Fibroblast of skin of left quadriceps (primary cell): Measurements from ENCODE around the gene C19orf38.
"Not testable (repeated sequence)": the region's sequence is repeated elsewhere in the genome, so short reads cannot be mapped to it uniquely, and the experiment has no call there.

ENCODE experiments used
- DNase-seq, 2 experiments: peaks; one replicate each; pipeline ENCODE4 v3.0.0-alpha.2; 2013; ENCODE audit warnings: low read depth in 2 of 2

C19orf38 gene

DNA sequence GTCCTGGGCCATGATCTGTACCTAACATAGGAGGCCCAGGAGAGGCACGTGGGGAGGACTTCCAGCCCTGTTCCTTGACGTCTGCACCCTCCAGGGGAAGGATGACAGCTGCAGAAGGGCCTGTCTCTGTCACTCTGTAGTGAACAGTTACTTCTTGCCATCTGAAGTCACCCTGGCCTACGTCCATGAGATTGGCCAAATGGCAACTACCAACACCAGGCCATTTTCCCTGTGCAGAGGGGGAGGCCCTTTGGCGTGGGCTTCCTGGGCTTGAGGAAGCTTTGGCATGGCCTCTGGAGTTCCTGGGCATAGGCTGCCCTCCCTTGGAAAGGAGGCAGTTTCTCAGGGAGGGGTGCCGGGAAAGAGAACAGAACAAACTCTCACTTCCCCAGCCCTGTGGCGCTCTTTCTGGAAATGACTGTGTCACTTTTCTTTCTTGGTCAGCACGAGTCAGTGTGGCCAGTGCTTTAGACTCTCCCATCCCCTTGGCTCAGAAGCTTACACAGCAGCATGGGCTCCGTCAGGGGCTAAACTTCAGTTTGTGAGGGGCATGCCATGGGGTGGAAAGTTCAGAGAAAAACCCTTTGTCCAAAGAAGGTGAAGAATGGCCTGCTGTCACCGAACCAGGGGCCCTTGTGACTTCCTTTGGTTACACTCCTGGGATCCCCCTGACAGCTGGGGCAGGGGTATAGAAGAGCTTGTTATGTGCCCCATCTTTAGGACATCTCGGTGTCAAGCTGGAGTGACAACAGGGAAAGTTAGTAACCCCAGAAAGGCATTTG, 28.4 kb downstream of the C19orf38 start:
- no peak for DNase-seq

DNA sequence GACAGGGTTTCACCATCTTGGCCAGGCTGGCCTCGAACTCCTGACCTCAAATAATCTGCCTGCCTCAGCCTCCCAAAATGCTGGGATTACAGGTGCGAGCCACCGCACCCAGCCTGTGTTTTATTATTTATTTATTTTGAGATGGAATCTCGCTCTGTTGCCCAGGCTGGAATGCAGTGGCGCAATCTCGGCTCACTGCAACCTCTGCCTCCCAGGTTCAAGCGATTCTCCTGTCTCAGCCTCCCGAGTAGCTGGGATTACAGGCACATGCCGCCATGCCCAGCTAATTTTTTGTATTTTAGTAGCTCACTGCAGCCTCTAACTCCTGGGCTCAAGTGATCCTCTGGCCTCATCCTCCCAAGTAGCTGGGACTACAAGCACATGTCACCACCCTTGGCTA, 29.4 kb downstream of the C19orf38 start:
- DNase-seq, result not testable (repeated sequence)

DNA sequence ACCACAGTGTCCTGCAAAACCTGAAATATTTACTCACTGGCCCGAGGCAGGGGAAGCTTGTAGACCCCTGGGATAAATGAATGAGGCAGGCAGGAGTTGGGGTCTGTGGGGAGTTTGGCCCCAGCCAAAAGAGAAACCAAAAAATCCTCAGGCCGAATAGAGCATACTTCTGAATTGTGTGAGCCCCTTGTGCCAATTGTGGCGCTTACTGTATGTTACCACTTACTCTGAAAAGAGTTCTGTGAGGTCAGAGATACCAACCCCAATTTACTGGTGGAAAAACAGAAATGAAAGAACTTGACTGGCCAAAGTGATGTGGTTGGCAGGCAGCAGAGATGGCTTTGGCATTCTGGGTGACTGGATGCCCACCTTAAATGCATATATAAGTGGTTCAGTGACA, 30.0 kb downstream of the C19orf38 start:
- no peak for DNase-seq

DNA sequence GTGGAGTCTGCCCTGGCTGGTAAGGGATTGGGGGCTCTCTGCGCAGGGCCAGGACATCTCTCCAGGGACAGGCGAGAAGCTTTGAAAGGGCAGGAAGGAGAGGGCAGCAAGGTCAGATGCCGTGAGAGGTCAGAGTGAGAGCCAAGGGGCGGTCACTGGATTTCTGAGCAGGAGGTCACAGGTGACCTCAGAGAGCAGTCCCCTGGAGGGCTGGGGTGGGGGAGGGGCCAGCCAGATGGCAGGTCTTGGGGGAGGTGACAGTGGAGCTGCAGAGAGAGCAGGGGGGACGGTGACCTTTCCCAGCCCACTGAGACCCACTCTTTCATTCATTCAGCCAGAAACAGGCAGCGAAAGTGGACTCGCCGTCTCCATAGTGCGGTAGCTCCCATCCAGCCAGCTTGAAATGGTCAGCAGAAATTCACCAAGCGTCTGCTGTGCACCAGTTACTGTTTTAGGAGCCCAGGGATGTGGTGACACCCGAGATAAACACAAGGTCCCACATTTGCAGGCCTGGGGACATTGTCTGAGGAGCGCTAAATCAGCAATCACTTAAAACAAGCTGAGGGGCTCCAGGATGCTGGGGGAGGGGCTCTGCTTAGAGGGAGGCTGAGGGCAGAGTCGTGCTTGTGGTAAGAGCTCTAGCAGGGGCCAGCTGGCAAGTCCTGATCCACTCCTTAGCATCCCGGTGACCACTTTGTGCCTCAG, 33.3 kb downstream of the C19orf38 start:
- no peak for DNase-seq

DNA sequence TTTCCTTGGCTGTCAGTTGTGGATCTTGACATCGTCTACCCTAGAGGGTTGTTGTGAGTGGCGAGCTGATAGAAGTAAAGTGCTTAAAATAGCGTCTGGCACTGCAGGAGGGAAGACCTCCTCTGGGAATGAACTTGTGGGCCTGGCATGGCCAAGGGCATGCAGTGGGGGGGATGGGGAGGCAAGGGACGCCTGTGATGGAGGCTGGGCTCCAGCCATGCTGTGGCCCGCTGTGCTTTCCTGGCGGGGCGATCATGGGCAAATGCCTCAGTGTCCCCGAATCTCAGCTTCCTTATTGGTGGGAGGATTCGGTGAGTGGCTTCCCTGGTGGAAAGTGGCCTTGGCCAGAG, 33.9 kb downstream of the C19orf38 start:
- no peak for DNase-seq

DNA sequence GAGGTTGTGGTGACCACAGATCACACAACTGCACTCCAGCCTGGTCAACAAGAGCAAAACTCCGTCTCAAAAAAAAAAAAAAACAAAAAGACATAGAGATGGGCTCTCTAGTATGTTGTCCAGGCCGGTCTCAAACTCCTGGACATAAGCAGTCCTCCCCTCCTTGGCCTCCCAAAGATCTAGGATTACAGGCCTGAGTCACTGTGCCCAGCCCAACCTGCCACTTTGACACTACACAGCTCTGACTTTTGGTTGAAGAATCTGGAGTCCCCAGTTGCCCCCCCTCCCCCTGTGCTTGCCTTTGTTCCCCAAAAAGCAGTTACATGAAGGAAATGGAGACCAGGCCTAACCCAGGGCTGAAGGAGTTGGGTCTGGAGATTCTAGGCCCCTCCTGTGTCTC, 36.1 kb downstream of the C19orf38 start:
- peak in 1 of 2 experiments; percentile 16 for DNase-seq

DNA sequence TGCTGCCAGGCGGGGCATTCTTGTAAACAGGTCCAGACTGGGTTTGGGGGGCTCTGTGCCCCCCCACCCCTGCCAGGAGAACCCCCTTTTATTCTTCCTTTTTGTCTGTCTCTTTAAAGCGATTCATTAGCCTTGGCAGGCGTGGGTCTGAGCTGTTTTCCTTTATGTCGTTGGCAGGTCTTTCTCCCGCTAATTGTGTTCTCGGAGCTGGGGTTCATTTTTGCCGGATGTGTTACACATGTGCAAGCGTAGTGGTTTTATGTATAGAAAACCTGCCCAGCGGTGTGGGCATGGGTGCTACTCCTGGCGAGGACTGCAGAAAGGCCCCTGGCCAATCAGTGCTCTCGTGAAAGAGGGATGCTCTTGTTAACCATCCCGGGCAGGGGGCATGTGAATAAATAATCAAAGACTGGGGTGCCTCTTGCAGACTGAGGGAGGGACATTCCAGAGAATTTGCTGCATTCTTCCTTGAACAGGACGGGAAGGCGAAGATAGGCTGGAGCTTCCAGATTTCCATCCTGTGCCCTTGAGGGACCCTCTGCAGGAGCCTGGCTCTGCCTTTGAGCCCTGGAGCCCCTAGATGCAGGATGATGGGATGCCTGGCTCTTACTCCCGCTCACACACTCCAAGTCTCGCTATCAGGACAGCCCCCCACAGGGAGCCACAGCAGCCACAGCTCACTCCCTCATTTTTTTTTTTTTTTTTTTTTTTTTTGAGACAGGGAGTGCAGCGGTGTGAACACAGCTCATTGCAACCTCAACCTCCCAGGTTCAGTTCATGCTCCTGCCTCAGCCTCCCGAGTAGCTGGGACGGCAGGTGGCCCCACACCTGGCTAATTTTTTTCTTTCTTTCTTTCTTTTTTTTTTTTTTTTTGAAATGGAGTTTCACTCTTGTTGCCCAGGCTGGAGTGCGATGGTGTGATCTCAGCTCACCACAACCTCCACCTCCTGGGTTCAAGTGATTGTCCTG, 37.3 kb downstream of the C19orf38 start:
- DNase-seq, result no peak

DNA sequence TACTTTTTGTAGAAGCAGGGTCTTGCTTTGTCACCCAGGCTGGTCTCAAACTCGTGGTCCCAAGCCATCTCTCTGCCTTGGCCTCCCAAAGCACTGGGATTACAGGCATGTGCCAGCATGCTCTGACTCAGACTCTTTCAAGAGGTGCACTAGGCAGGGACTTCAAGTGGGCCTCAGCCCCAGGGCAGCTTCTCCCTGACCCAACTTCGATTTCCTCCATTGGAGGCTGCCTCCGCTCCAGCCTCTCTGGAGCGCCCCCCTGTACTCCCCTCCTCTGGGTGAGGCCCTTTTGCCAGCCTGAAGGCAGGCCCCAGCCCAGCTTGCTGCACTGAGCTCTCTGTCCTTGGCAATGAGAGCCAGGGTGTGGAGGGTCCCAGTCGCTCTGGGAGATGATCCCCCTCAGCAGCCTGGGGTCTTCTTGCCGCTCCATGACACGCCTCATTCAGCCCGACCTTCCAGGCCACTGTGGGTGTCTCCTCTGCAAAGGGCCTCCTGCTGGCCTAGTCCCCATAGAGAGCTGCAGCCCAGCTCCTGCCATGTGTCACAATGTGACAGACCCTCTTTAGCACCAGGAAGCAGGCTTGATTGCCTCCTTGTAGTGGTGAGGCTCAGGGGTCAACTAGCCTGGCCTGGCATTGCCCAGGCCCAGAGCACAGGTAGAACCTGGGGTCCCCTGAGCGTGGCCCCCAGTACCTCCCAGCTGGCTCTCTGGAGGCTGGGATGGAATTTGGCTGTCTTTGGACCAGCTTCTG, 39.6 kb downstream of the C19orf38 start:
- DNase-seq, result no peak

DNA sequence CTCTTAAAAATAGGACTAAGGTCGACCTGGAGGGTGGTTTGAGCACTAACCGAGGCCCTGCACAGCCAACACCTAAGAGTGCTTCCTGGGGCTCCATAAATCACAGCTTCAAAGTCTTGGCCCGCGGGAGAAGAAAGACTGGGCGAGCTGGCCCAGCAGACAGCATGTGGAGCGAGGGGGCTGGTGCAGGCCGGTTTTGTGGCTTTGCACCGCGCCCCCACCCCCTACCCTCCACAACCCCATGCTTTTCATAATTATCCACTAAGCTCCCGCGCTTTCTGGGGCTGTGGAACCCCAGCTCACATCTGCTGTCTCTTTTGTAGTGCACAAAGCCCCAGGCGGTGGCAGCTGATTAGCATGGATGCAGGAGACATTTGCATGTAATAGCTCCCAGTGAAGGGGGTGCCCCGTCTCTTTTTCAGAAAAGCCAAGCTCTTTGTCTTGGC, 40.2 kb downstream of the C19orf38 start:
- no peak for DNase-seq

DNA sequence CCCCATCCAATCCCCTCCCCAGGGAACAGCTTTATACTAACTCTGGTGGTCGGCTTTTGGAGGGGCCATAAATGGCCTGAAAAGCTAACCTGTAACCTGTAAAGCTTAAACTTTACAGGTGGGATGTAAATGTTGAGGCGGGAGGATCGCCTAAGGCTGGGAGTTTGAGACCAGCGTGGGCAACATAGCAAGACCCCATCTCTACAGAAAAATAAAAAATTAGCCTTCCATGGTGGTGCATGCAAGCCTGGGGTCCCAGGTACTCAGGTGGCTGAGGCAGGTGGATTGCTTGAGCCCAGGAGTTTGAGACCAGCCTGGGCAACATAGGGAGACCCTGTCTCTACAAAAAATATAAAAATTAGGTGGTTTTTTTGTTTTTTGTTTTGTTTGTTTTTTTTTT, 41.7 kb downstream of the C19orf38 start:
- DNase-seq, result no peak

DNA sequence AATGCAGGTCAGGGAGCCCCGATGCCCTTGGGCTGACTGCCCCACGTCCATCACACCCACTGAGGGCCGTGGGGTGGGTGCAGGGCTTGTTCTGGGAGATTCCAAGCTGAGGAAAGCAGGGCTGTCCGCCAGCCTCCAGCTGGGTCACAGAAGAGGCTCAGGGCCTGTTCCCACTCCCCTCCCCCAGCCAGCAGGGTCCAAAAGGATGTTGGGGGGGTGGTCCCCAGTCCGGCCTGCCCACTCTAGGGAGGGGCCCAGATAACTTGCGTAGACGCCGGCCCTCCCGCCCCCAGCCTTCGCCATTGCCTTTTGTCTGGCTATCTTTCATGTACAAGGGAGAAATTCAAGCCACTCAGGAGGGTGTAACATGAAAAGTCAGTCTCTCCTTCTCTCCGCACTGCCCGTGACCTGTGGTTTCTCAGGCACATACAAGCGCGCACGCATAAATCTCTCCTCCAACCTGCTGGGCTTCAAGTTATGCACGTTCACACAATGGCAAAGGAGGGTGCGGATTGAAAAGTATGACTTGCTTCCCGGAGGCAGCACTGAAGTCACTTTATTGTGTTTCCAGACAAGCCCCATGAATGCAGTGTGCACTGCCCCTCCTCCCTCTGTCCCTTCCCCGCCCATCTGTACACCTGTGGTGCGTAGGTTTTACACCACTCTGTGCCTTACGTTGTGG, 43.3 kb downstream of the C19orf38 start:
- DNase-seq, result no peak

DNA sequence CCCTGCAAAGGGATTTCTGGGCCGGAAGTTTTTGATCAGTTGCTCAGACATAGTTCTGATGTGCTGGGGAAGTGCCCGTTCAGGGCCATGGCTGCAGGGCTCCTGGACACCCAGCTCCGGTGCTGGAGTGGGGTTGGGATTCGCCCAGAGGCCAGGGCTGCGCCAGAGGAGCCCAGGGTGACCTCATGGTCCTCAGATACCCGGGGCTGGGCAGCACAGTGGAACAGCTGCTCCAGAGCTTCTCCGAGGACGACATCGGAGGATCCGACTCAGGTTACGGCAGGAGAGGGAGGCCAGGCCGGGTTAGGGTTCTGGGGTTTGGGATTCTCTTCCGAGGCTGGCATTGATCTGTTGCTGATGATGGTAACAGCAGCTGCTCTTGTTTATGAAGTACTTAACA, 44.0 kb downstream of the C19orf38 start:
- DNase-seq, result no peak

DNA sequence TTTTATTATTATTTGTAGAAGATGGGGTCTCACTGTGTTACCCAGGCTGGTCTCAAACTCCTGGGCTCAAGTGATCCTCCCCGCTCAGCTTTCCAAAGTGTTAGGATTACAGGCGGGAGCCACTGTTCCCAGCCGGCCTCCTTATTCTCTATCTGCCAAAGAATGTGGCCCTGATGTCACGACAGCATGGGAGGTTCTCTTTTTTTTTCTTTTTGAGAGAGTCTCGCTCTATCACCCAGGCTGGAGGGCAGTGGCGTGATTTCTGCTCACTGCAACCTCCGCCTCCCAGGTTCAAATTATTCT, 46.6 kb downstream of the C19orf38 start:
- no peak for DNase-seq

DNA sequence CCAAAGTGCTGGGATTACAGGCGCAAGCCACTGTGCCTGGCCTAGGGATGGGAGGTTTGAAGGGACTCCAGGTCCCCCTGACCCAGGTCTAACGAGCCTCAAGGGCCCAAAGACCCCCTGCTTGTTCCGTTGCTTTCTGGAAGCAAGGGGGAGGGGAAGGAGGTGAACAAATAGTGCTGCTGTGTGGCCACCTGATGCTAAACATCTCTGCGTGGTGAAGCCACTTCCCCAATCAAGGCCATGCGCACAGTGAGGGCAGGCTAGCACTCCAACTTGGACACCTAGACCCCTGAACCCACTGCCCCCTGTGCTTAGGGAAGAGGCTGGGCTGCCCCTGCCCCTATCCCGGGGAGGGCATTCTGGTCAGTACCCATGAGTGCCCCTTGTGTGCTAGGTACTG, 47.1 kb downstream of the C19orf38 start:
- no peak for DNase-seq

DNA sequence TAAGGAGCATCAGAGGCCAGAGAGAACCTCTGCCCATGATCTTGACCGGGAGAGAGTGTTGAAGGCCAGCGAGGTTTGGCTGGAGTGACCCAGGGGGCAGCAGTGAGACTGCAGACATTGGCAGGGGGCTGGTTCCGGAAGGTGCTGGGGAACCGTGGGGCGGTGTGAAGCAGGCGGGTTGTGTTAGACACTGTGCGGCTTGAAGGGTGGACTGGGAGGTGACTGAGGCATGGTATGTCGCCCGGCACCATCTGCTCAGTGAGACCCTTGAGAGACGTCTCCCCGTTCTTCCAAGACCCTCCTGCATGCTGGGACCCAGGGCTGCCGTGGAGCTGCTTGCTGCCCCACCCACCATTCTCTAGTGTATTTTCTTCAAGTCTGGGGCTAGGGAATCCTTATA, 47.7 kb downstream of the C19orf38 start:
- DNase-seq, result no peak

DNA sequence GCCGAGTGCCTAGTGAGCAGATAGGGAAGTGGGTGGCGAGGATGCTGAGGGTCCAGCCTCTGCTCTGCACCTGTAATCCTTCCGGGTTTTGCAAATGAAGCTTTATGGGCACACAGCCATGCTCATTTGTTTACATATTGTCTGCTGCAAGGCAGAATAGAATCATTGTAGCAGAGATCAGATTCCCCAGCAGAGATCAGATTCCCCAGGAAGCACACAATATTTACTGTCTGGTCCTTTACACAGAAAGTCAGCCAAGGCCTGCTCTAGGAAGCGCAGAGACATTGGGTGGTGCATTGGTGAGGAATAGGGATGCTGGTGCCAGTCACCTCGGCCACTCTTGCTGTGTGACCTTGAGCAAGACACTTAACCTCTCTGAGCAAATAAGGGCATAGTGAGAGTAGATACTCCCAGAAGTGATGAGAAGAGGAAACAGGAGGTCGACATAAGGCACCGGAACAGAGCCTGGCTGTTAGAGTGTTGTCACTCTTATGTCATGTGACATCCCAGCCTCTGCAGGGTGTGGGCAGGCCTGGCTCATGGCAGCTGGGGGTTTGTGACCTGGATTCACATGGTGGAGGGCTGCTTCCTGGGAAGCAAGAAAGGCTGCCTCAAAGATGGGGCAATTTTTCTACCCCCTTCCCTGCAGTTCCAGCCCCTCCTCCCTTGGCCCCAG, 48.8 kb downstream of the C19orf38 start:
- no peak for DNase-seq

DNA sequence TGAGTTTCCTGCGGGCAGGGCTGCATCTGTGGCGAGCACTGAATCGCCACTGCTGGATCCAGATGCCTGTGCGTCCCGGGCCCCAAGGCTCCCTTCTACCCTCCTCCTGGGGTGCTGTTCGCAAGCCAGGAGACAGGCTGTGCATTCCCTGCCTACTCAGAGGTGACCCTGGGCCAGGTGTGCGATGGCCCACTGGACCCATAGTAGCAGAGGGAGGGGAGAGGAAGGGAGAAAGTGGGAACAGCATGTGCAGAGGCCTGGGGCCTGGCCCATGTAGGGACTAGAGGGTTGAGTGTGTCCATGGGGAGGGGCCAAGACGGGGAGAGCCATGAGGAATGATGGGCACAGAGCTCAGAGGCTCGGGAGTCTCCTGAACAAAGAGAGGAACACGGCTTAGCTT, 50.4 kb downstream of the C19orf38 start:
- no peak for DNase-seq

DNA sequence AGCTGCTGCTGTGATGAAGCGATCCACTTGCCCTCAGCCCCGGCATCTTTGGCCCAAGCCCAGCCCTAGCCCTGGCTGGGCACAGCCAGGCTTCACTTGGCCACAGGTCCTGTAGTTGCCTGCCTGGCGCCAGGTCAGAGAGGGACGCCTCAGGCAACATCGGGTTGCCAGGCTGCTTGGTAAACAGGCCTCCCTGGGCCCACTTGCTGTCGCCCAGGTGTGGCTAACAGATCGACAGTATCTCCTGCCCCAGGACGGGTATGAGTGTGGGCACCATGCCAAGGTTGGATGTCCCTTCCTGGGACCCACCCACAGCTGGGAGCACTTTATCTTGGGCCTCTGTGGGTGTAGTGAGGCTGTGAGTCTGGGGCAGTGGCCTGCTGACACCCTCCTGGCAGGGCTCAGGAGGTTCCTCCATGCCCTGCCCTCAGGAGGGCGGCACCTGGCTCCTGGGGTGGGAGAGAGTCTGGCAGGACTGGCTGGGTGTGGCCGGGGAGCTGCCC, 51.0 kb downstream of the C19orf38 start:
- DNase-seq, result no peak

DNA sequence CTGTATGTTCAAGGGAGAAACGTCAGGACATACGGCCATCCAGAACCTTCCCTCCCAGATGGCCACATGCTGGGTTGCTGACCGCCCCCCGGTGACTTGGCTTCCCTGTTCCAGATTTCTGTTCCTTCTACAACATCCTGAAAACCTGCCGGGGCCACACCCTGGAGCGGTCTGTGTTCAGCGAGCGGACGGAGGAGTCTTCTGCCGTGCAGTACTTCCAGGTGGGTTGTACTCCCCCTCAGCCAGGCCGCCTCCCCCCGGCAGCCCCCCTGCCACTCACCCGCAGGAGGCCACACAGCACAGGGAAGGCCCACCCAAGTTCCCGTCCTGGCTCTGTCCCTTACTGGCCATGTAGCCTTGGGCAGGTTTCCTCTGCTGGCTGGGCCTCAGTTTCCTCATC, 59.7 kb downstream of the C19orf38 start:
- DNase-seq, result no peak

DNA sequence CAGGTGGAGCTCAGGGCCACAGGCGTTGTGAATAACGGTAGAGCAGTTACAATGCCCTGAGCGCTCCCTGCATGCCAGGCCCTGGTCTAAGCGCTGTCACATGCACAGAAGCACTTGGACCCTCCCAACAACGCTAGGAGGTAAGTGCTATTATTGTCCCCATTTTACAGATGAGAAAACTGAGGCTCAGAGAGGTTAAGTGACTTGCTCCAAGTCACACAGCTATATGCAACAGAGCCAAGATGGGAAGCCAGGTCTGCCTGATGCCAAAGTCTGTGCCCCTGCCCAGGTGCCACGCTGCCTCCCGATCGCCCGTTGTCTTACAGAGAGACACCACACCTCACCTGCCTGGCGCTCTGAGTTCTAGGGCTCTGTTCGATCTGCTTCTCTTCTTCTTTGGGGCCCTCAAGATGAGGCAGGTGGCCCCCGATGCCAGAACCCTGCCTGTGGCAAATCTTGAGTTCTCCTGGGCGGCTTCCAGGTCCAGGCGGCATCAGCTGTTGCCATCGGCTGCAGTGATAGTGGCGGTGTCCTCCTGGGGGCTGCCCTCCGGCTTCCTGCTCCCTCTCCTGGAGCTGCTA, 60.3 kb downstream of the C19orf38 start:
- DNase-seq, result no peak
